ENCODE results near the gene ZNF791.
"Not testable (repeated sequence)": the region's sequence is repeated elsewhere in the genome, so short reads cannot be mapped to it uniquely, and the experiment has no call there.

GRCh38 chr19:12678039-12678438 lies 67.3 kb downstream of the ZNF791 start:
- TF ChIP-seq CTCF, POLR2A (IDR thresholded peaks at IDR 0.05): not testable (repeated sequence)
